ENCODE data around the gene DNAAF5. TPM values are rescaled to one million over a fixed set of nuclear protein-coding genes. Genes with fewer than 3 reads are reported as not detected.

DNAAF5 gene
- total RNA-seq, 1 experiment from 2014 or later: 37.6 TPM

GRCh38 chr7:725223-726005, 1.1 kb upstream of the DNAAF5 start:
- ChIA-PET POLR2A (no interaction called here), CTCF (interaction anchor here (0.6 to 0.9 kb wide), 2 partner anchors 10 to 84 kb away, joined by 3 read pairs; no protein-coding TSS in a partner anchor)
- no TSS peak for BruUV-seq (replicated peaks)
- DNase-seq (ENCODE audit: unreplicated experiment): peak; percentile 27
- H3K9me3 Mint-ChIP-seq (ENCODE audit: unreplicated experiment): no peaks in the 10 kb centered on the region
- peak overlapping the region; percentile 75 for H3K27ac Mint-ChIP-seq (ENCODE audit: low read depth, unreplicated experiment)
- peaks cover 31% of the 10 kb centered on the region for H3K4me1 Mint-ChIP-seq (ENCODE audit: insufficient read depth, unreplicated experiment)
- intact Hi-C loops (cut with micrococcal nuclease): loop anchor here (5.0 kb wide), 2 partner anchors 188 to 208 kb away; partner anchors contain the start of gene PDGFA
- H3K27me3 Mint-ChIP-seq (ENCODE audit: insufficient read depth, unreplicated experiment): no peaks in the 10 kb centered on the region
- H3K36me3 Mint-ChIP-seq (ENCODE audit: insufficient read depth, unreplicated experiment): peaks cover 24% of the 10 kb centered on the region
- peak overlapping the region; percentile 78 for H3K4me3 Mint-ChIP-seq (ENCODE audit: unreplicated experiment)
- no peak for TF ChIP-seq CTCF (IDR thresholded peaks at IDR 0.05; ENCODE audit: unreplicated experiment)

GRCh38 chr7:726854-727103, 280 bp downstream of the DNAAF5 start:
- intact Hi-C loops (cut with micrococcal nuclease): loop anchor here (5.0 kb wide), 2 partner anchors 189 to 209 kb away; partner anchors contain the start of gene PDGFA
- BruUV-seq (replicated peaks): no TSS peak
- Mint-ChIP-seq H3K4me1 (ENCODE audit: insufficient read depth, unreplicated experiment) (peaks cover 31% of the 10 kb centered on the region), H3K27me3 (ENCODE audit: insufficient read depth, unreplicated experiment) (no peaks in the 10 kb centered on the region), H3K9me3 (ENCODE audit: unreplicated experiment) (no peaks in the 10 kb centered on the region), H3K4me3 (ENCODE audit: unreplicated experiment) (peak overlapping the region; percentile 78), H3K27ac (ENCODE audit: low read depth, unreplicated experiment) (no peak overlapping the region), H3K36me3 (ENCODE audit: insufficient read depth, unreplicated experiment) (peaks cover 20% of the 10 kb centered on the region)
- ChIA-PET CTCF (no interaction called here), POLR2A (interaction anchor here (0.6 to 1.4 kb wide), 5 partner anchors 41 to 629 kb away, joined by 3 to 4 read pairs (median 3); a partner anchor contains a TSS)
- TF ChIP-seq CTCF (IDR thresholded peaks at IDR 0.05; ENCODE audit: unreplicated experiment): no peak
- no peak for DNase-seq (ENCODE audit: unreplicated experiment)

GRCh38 chr7:727104-727805, 756 bp downstream of the DNAAF5 start, which contains the start of gene PRKAR1B:
TSS of gene PRKAR1B (minus strand) at chr7:727281. CDS start at chr7:711505, 15,776 bp downstream.
- Mint-ChIP-seq H3K36me3 (ENCODE audit: insufficient read depth, unreplicated experiment) (peaks cover 24% of the 10 kb centered on the region), H3K27ac (ENCODE audit: low read depth, unreplicated experiment) (peak within 1 kb of the TSS; percentile 75), H3K9me3 (ENCODE audit: unreplicated experiment) (no peaks in the 10 kb centered on the region), H3K4me3 (ENCODE audit: unreplicated experiment) (peak within 1 kb of the TSS; percentile 78), H3K4me1 (ENCODE audit: insufficient read depth, unreplicated experiment) (peaks cover 36% of the 10 kb centered on the region), H3K27me3 (ENCODE audit: insufficient read depth, unreplicated experiment) (no peaks in the 10 kb centered on the region)
- CTCF ChIA-PET: interaction anchor here (1.5 to 2.0 kb wide), 2 partner anchors 188 to 406 kb away, joined by 3 to 6 read pairs; no protein-coding TSS in a partner anchor
- intact Hi-C loops (cut with micrococcal nuclease): loop anchor here (5.0 kb wide), 2 partner anchors 190 to 210 kb away; partner anchors contain the start of gene PDGFA
- no peak for TF ChIP-seq CTCF (IDR thresholded peaks at IDR 0.05; ENCODE audit: unreplicated experiment)
- BruUV-seq (replicated peaks): no TSS peak
- DNase-seq (ENCODE audit: unreplicated experiment): peak; percentile 20
- POLR2A ChIA-PET: interaction anchor here (0.7 to 1.4 kb wide), 4 partner anchors 40 to 411 kb away, joined by 3 to 4 read pairs (median 3); a partner anchor contains a TSS
